GM21360 (cell line): ENCODE measurements around the gene PRADC1.

Source experiments
- ATAC-seq: cut with Tn5 transposase; IDR thresholded peaks from one replicate; pipeline ENCODE4 v1.9.1; 2021; ENCODE audit warnings: mild to moderate bottlenecking, moderate library complexity; ENCODE audit not compliant: unreplicated experiment

Gene PRADC1

GRCh38 chr2:73259276-73259675 is 26.2 kb upstream of the PRADC1 start:
- no peak for ATAC-seq

- no peak for ATAC-seq
These were observed 25.8 kb upstream of the PRADC1 start for GRCh38 chr2:73258913-73259215.

- ATAC-seq, result no peak
These were observed 25.3 kb upstream of the PRADC1 start for GRCh38 chr2:73258186-73258912.

- no peak for ATAC-seq
These were observed 24.5 kb upstream of the PRADC1 start for GRCh38 chr2:73257425-73258125.

GRCh38 chr2:73257021-73257420 is 24.0 kb upstream of the PRADC1 start:
- ATAC-seq, result no peak

GRCh38 chr2:73256618-73256922 is 23.5 kb upstream of the PRADC1 start:
- ATAC-seq, result no peak

GRCh38 chr2:73255907-73256617 is 23.0 kb upstream of the PRADC1 start:
- ATAC-seq, result no peak

- ATAC-seq, result no peak
These were observed 22.1 kb upstream of the PRADC1 start for GRCh38 chr2:73255007-73255644.

GRCh38 chr2:73254343-73255006 is 21.4 kb upstream of the PRADC1 start:
- no peak for ATAC-seq

GRCh38 chr2:73253901-73254300 is 20.9 kb upstream of the PRADC1 start:
- ATAC-seq, result no peak

- ATAC-seq, result no peak
These were observed 20.4 kb upstream of the PRADC1 start for GRCh38 chr2:73253400-73253799.

GRCh38 chr2:73252238-73253027 is 19.4 kb upstream of the PRADC1 start:
- no peak for ATAC-seq

- no peak for ATAC-seq
These were observed 18.1 kb upstream of the PRADC1 start for GRCh38 chr2:73250872-73251846.

GRCh38 chr2:73249636-73250035 is 16.6 kb upstream of the PRADC1 start:
- no peak for ATAC-seq

- ATAC-seq, result no peak
These were observed 13.8 kb upstream of the PRADC1 start for GRCh38 chr2:73246850-73247249.

- ATAC-seq, result no peak
These were observed 11.5 kb upstream of the PRADC1 start for GRCh38 chr2:73244580-73244979.

- ATAC-seq, result no peak
These were observed 11.0 kb upstream of the PRADC1 start for GRCh38 chr2:73243884-73244570.

- ATAC-seq, result no peak
These were observed 6.7 kb upstream of the PRADC1 start for GRCh38 chr2:73239776-73240175.

GRCh38 chr2:73238976-73239375 is 5.9 kb upstream of the PRADC1 start:
- ATAC-seq, result no peak
